ENCODE results near the gene GNAI2. TPM values are rescaled to one million over a fixed set of nuclear protein-coding genes. Genes with fewer than 3 reads are reported as not detected.
A peak's percentile ranks its signal among the peaks of the same experiment; 100 is the strongest.

The GNAI2 gene
- total and polyA plus RNA-seq, 7 experiments from 2014 or later, result 225 to 527 (median 397) TPM

DNA sequence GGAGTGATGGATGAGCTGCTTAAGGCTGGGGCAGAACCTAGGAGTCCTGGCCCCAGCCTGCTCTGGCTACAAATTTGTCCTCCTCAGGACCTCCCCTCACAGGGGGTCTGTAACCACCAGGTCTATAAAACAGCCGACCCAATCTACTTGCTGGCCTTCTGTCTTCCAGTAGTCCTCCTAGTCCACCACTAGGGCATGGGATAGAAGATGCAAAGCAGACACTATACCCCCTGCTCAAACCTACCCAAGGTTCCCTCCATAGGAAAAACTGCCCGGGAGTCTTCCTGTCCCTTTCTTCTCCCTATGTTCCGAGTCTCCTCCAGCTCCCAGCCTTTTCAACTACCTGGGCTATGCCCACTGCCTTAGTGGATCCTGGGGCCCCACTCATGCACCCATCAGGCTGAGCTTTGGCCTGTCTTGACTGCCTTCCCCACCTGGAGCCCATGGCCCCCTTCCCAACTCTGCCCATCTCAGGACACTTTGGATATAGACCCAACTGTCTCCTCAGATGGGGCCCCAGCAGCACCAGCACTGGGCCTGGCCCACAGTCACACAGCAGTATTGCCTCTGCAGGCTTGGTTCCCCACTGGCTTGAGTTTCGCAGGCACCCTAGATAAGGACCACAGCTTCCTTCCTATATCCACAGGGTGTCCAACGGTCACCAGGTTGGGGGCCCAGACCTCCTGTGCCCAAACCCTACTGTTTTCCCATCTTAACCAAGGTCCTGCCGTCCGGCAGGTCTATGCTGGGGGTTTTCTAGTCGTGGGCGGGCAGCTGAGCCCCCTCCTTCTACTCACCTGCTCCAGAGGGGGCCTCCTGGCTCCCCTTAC, 62.1 kb downstream of the GNAI2 start:
- intact Hi-C loops (cut with micrococcal nuclease), result loop anchor here (2.0 to 10.0 kb wide), 12 partner anchors 31 to 1823 kb away; partner anchors contain the start of genes APEH (in 1 of the 2), CISH (in 1 of the 2), DUSP7 (in 1 of the 2) and INKA1 (in 1 of the 2)
- POLR2A ChIA-PET, result interaction anchor here (0.8 to 4.8 kb wide), 11 partner anchors 14 to 67 kb away, joined by 3 to 41 read pairs (median 9); partner anchors contain the start of genes CYB561D2, GNAI2, NPRL2 and RASSF1
- Mint-ChIP-seq H3K36me3 (peaks cover 0 to 1% (median 0%) of the 10 kb centered on the region in 5 donors), H3K27me3 (no peaks in the 10 kb centered on the region), H3K4me3 (peak overlapping the region; percentile 84 to 99 (median 97)), H3K9me3 (no peaks in the 10 kb centered on the region), H3K27ac (peak overlapping the region; percentile 75 to 100 (median 99)), H3K4me1 (peaks cover 14 to 36% (median 22%) of the 10 kb centered on the region in 7 donors)
- Histone ChIP-seq H3K4me1 (ENCODE audit: control insufficient read depth in 2 of 2, insufficient read depth in 2 of 2, low read length in 2 of 2) (peaks cover 19 to 20% of the 10 kb centered on the region in 2 donors), H3K36me3 (ENCODE audit: control insufficient read depth in 2 of 3, insufficient read depth in 3 of 3, low read length in 3 of 3) (peaks cover 0 to 7% (median 0%) of the 10 kb centered on the region in 3 experiments), H3K27ac (ENCODE audit: low read depth, low read length) (peak overlapping the region; percentile 86), H3K9me3 (ENCODE audit: control insufficient read depth in 2 of 3, low read length in 3 of 3) (no peaks in the 10 kb centered on the region), H3K4me3 (ENCODE audit: low read length) (peak overlapping the region; percentile 97), H3K27me3 (ENCODE audit: control insufficient read depth in 2 of 2, insufficient read depth in 2 of 2, low read length in 2 of 2) (no peaks in the 10 kb centered on the region)
- CTCF ChIA-PET, result interaction anchor here (0.6 to 1.7 kb wide), 6 partner anchors 25 to 216 kb away, joined by 3 to 6 read pairs (median 4); partner anchors contain the start of gene HYAL2
- DNase-seq (no peak), ATAC-seq (no peak)

DNA sequence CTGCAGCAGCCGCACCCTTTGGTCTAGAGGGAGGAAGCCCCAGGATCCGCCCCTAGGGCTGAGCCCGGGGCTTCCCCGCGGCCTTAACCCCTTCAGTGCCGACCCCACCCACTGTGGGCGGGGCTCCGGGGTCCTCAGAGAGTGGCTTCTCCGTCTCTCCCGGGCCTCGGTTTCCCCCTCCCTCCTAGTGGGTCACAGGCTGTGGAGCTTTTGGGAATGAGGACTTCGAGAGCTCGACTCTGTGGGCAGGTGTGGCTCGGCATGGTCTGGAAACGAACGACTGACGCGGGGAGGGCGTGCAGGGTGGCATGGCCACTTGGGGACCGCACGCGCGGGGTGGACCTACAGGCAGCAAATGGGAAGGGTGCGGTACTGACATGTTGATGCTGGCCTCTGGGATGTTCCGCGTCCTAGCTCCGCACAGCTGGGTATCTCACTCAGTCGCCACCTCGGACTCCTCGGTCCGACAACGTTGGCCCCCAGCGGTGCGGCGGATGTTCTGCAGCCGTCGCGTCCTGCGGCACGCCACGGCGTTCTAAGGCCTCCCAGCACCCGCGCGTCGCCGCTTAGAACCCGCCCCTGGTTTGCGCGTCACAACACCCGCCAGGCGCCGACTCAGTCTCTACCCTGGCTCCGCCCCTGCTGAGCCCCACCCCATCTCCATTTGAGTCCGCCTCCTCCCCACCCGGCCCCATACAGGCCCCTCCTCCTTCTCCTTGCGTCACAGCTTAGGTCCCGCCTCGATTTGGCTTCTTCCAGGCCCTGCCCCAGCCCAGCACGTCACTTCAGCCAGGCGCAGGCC, 63.0 kb downstream of the GNAI2 start, which contains the start of the genes HYAL3 and NAA80:
TSS of gene HYAL3 (minus strand) at position 570 of the 802 bp plus-strand sequence. CDS start 3,803 bp downstream, outside the sequence.
TSS of gene NAA80 (minus strand) at position 570 of the 802 bp plus-strand sequence. CDS start 1,942 bp downstream, outside the sequence.
- Histone ChIP-seq H3K27me3 (ENCODE audit: control insufficient read depth in 2 of 2, insufficient read depth in 2 of 2, low read length in 2 of 2) (no peaks in the 10 kb centered on the region), H3K9me3 (ENCODE audit: control insufficient read depth in 2 of 3, low read length in 3 of 3) (no peaks in the 10 kb centered on the region), H3K4me3 (ENCODE audit: low read length) (peak within 1 kb of the TSS; percentile 97), H3K4me1 (ENCODE audit: control insufficient read depth in 2 of 2, insufficient read depth in 2 of 2, low read length in 2 of 2) (peaks cover 19 to 20% of the 10 kb centered on the region in 2 donors), H3K27ac (ENCODE audit: low read depth, low read length) (peak within 1 kb of the TSS; percentile 86), H3K36me3 (ENCODE audit: control insufficient read depth in 2 of 3, insufficient read depth in 3 of 3, low read length in 3 of 3) (peaks cover 0 to 7% (median 0%) of the 10 kb centered on the region in 3 experiments)
- DNase-seq (peak; percentile 94 to 100 (median 99)), ATAC-seq (peak; percentile 93)
- peak within 1 kb of the TSS; percentile 84 to 99 (median 97) for H3K4me3 Mint-ChIP-seq
- ChIA-PET CTCF (interaction anchor here (0.7 to 1.7 kb wide), 9 partner anchors 21 to 215 kb away, joined by 3 to 6 read pairs (median 3); partner anchors contain the start of genes CYB561D2, HYAL2 and NPRL2), POLR2A (interaction anchor here (0.6 to 4.8 kb wide), 24 partner anchors 7 to 1275 kb away, joined by 3 to 41 read pairs (median 4); partner anchors contain the start of genes CYB561D2, GNAI2, IP6K1 and NPRL2)
- H3K27ac Mint-ChIP-seq, result peak within 1 kb of the TSS; percentile 90 to 100 (median 99)
- peaks cover 0 to 1% (median 0%) of the 10 kb centered on the region in 5 donors for H3K36me3 Mint-ChIP-seq
- peaks cover 12 to 36% (median 22%) of the 10 kb centered on the region in 7 donors for H3K4me1 Mint-ChIP-seq
- intact Hi-C loops (cut with micrococcal nuclease), result loop anchor here (1.0 to 10.0 kb wide), 26 partner anchors 8 to 1824 kb away; partner anchors contain the start of genes CYB561D2 (in 2 of the 2), HEMK1 (in 2 of the 2), NPRL2 (in 2 of the 2) and TUSC2 (in 2 of the 2)
- no peaks in the 10 kb centered on the region for H3K9me3 Mint-ChIP-seq
- H3K27me3 Mint-ChIP-seq, result no peaks in the 10 kb centered on the region

DNA sequence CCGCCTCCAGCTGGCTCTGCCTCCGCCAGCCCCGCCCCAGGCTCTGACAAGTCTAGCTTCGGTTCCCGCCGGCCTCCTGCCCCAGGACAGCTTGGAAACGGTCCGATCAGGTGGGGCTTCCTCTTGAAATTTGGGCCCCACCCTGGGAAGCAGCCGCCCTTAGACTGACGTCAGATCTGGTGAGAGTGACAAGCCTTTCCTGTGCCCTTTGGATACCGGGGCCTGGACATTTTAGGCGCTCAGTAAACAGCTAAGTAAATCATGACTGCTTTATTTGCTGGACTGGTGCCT, 63.6 kb downstream of the GNAI2 start:
- Mint-ChIP-seq H3K36me3 (peaks cover 0 to 1% (median 0%) of the 10 kb centered on the region in 5 donors), H3K27me3 (no peaks in the 10 kb centered on the region), H3K9me3 (no peaks in the 10 kb centered on the region), H3K4me1 (peaks cover 12 to 36% (median 22%) of the 10 kb centered on the region in 7 donors), H3K4me3 (peak overlapping the region; percentile 84 to 99 (median 97)), H3K27ac (peak overlapping the region; percentile 90 to 100 (median 99))
- Histone ChIP-seq H3K4me3 (ENCODE audit: low read length) (peak overlapping the region; percentile 57), H3K27ac (ENCODE audit: low read depth, low read length) (peak overlapping the region; percentile 86), H3K4me1 (ENCODE audit: control insufficient read depth in 2 of 2, insufficient read depth in 2 of 2, low read length in 2 of 2) (peaks cover 19 to 20% of the 10 kb centered on the region in 2 donors), H3K27me3 (ENCODE audit: control insufficient read depth in 2 of 2, insufficient read depth in 2 of 2, low read length in 2 of 2) (no peaks in the 10 kb centered on the region), H3K9me3 (ENCODE audit: control insufficient read depth in 2 of 3, low read length in 3 of 3) (no peaks in the 10 kb centered on the region), H3K36me3 (ENCODE audit: control insufficient read depth in 2 of 3, insufficient read depth in 3 of 3, low read length in 3 of 3) (peaks cover 0 to 7% (median 0%) of the 10 kb centered on the region in 3 experiments)
- ATAC-seq, result no peak
- ChIA-PET POLR2A (interaction anchor here (0.6 to 4.8 kb wide), 21 partner anchors 8 to 1275 kb away, joined by 3 to 41 read pairs (median 5); partner anchors contain the start of genes CYB561D2, GNAI2, IP6K1 and NPRL2), CTCF (interaction anchor here (0.8 to 1.7 kb wide), 8 partner anchors 20 to 64 kb away, joined by 3 to 6 read pairs (median 3); partner anchors contain the start of genes CYB561D2, HYAL2 and NPRL2)
- DNase-seq, result no peak
- intact Hi-C loops (cut with micrococcal nuclease), result loop anchor here (1.0 to 10.0 kb wide), 26 partner anchors 8 to 1825 kb away; partner anchors contain the start of genes CYB561D2 (in 2 of the 2), HEMK1 (in 2 of the 2), NPRL2 (in 2 of the 2) and TUSC2 (in 2 of the 2)

DNA sequence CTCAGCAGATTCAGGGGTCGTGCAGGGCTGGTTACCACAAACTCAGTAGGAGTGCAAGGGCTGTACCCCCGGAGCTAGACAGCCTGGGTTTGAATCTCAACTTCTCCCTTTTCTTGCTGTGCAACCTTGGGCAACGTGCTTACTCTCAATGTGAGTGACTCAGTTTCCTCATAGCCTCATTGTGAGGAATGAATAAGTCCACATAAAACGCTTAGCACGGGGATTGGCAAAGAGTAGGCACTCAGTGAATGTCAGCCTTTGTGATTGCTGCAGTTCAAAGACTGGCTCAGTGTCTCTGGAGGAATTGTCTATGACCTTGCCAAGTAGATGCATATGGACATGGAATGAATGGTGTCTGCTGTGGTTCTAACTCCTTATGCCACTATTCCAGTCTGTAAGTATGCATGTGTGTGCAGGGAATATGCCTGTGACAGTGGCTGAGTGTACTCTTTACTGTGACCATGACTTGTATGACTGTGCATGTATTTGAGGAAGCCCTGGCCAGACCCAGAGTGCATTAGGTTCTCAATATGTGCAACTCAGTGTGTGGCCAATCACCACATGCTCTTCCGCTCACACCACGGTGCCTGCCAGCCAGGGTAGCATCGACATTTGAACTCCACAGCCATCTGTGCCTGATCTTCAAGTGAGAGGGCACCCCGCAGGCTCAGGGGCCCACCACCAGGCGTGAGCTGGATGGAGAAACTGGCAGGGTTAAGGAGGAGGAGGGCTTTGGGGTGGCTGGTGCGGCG, 64.1 kb downstream of the GNAI2 start:
- Histone ChIP-seq H3K9me3 (ENCODE audit: control insufficient read depth in 2 of 3, low read length in 3 of 3) (no peaks in the 10 kb centered on the region), H3K4me3 (ENCODE audit: low read length) (peak overlapping the region; percentile 57), H3K4me1 (ENCODE audit: control insufficient read depth in 2 of 2, insufficient read depth in 2 of 2, low read length in 2 of 2) (peaks cover 19 to 20% of the 10 kb centered on the region in 2 donors), H3K27me3 (ENCODE audit: control insufficient read depth in 2 of 2, insufficient read depth in 2 of 2, low read length in 2 of 2) (no peaks in the 10 kb centered on the region), H3K36me3 (ENCODE audit: control insufficient read depth in 2 of 3, insufficient read depth in 3 of 3, low read length in 3 of 3) (peaks cover 0 to 7% (median 0%) of the 10 kb centered on the region in 3 experiments), H3K27ac (ENCODE audit: low read depth, low read length) (peak overlapping the region; percentile 86)
- Mint-ChIP-seq H3K9me3 (no peaks in the 10 kb centered on the region), H3K27ac (peak overlapping the region; percentile 90 to 100 (median 99)), H3K36me3 (peaks cover 0 to 1% (median 0%) of the 10 kb centered on the region in 5 donors), H3K4me3 (peak overlapping the region; percentile 84 to 99 (median 97)), H3K4me1 (peaks cover 12 to 36% (median 22%) of the 10 kb centered on the region in 7 donors), H3K27me3 (no peaks in the 10 kb centered on the region)
- ChIA-PET CTCF (interaction anchor here (0.9 to 1.6 kb wide), 4 partner anchors 21 to 50 kb away, joined by 3 to 5 read pairs (median 3); partner anchors contain the start of genes CYB561D2, HYAL2 and NPRL2), POLR2A (interaction anchor here (0.6 to 4.8 kb wide), 16 partner anchors 9 to 1276 kb away, joined by 3 to 41 read pairs (median 6); partner anchors contain the start of genes CYB561D2, GNAI2, NPRL2 and RASSF1)
- no peak for ATAC-seq
- DNase-seq, result no peak
- intact Hi-C loops (cut with micrococcal nuclease), result loop anchor here (1.0 to 10.0 kb wide), 26 partner anchors 9 to 1825 kb away; partner anchors contain the start of genes CYB561D2 (in 2 of the 2), HEMK1 (in 2 of the 2), NPRL2 (in 2 of the 2) and TUSC2 (in 2 of the 2)

DNA sequence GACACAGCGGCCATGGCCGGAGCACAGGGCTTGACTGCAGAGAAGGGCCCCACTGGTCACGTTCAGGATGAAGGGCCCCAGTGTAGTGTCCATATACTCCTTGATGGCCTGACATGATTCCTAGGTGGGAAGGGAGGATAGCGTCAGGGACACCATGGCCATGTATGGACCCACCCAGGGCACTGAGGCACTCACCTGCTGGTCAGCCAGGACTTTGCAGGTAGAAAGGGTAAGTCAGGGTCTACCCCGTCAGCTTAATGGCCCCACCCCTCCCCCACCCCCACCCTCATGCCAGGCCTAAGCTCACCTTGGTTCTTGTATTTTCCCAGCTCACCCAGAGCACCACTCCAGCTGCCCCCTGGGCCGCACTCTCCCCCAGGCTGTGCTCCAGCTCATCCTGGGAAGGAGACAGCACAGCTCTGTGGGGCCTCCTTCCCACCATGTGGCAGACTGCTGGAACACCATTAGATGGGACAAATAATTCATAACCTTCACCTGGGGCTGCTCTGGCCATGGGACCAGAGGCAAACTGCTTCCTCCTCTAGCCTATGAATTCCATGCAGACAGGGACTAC, 64.8 kb downstream of the GNAI2 start:
- intact Hi-C loops (cut with micrococcal nuclease), result no loop called here
- Histone ChIP-seq H3K4me3 (ENCODE audit: low read length) (no peak overlapping the region), H3K27ac (ENCODE audit: low read depth, low read length) (peak overlapping the region; percentile 86), H3K9me3 (ENCODE audit: control insufficient read depth in 2 of 3, low read length in 3 of 3) (no peaks in the 10 kb centered on the region), H3K4me1 (ENCODE audit: control insufficient read depth in 2 of 2, insufficient read depth in 2 of 2, low read length in 2 of 2) (peaks cover 19 to 20% of the 10 kb centered on the region in 2 donors), H3K36me3 (ENCODE audit: control insufficient read depth in 2 of 3, insufficient read depth in 3 of 3, low read length in 3 of 3) (peaks cover 0 to 7% (median 0%) of the 10 kb centered on the region in 3 experiments), H3K27me3 (ENCODE audit: control insufficient read depth in 2 of 2, insufficient read depth in 2 of 2, low read length in 2 of 2) (no peaks in the 10 kb centered on the region)
- Mint-ChIP-seq H3K9me3 (no peaks in the 10 kb centered on the region), H3K36me3 (peaks cover 0 to 1% (median 0%) of the 10 kb centered on the region in 5 donors), H3K4me1 (peaks cover 12 to 36% (median 22%) of the 10 kb centered on the region in 7 donors), H3K27ac (peak overlapping the region in 8 of 9 donors; percentile 32 to 100 (median 97)), H3K27me3 (no peaks in the 10 kb centered on the region), H3K4me3 (peak overlapping the region; percentile 38 to 99 (median 92))
- no peak for DNase-seq
- ChIA-PET POLR2A (interaction anchor here (3.9 to 4.8 kb wide), 2 partner anchors 26 to 36 kb away, joined by 31 to 41 read pairs; partner anchors contain the start of gene TUSC2), CTCF (no interaction called here)
- ATAC-seq, result no peak

Measured in naive thymus-derived CD4-positive, alpha-beta T cell (primary cell).